GM23338 (cell line): ENCODE results near the gene C10orf71. TPM values are rescaled to one million over a fixed set of nuclear protein-coding genes. Genes with fewer than 3 reads are reported as not detected.

Experiments
- ATAC-seq: fragments of 200-7000 bp; cut with Tn5 transposase; 3 replicates; pipeline ENCODE4 v1.9.1; 2020
- DNase-seq: peaks from one replicate; pipeline ENCODE4 v3.0.0-alpha.2; 2015; ENCODE audit warnings: low spot score
- H2AFZ ChIP-seq: fragments of 200-600 bp; sonication (generic); 2 replicates; pipeline ENCODE4 v1.8.0; 2016; ENCODE audit warnings: antibody characterized with exemption, mild to moderate bottlenecking, moderate library complexity
- H3F3A ChIP-seq: fragments of 200-600 bp; sonication (generic); replicated peaks from 2 replicates; pipeline ENCODE4 v1.8.0; 2017; ENCODE audit warnings: antibody characterized with exemption, mixed run types, low read depth
- H3K27ac ChIP-seq: fragments of 200-600 bp; sonication (generic); 2 replicates; pipeline ENCODE4 v1.6.1; 2016; ENCODE audit warnings: low read depth
- H3K27me3 ChIP-seq: fragments of 200-600 bp; sonication (generic); 2 replicates; pipeline ENCODE4 v1.8.0; 2016; ENCODE audit warnings: mild to moderate bottlenecking, mixed run types, moderate library complexity; ENCODE audit not compliant: insufficient read depth
- H3K36me3 ChIP-seq: fragments of 200-600 bp; sonication (generic); 2 replicates; pipeline ENCODE4 v1.8.0; 2016; ENCODE audit warnings: mild to moderate bottlenecking; ENCODE audit not compliant: insufficient read depth
- H3K4me1 ChIP-seq: fragments of 200-600 bp; sonication (generic); 2 replicates; pipeline ENCODE4 v1.8.0; 2016; ENCODE audit warnings: mild to moderate bottlenecking, moderate library complexity; ENCODE audit not compliant: insufficient read depth
- H3K4me2 ChIP-seq: fragments of 200-600 bp; sonication (generic); 2 replicates; pipeline ENCODE4 v1.7.1; 2017; ENCODE audit warnings: mixed run types
- H3K4me3 ChIP-seq: fragments of 200-600 bp; sonication (generic); 2 replicates; pipeline ENCODE4 v1.6.1; 2016; ENCODE audit warnings: mixed run types
- H3K79me2 ChIP-seq: fragments of 200-600 bp; sonication (generic); replicated peaks from 2 replicates; pipeline ENCODE4 v1.8.0; 2017; ENCODE audit warnings: mild to moderate bottlenecking; ENCODE audit not compliant: insufficient read depth
- H3K9me2 ChIP-seq: fragments of 200-600 bp; sonication (generic); 2 replicates; pipeline ENCODE4 v1.8.0; 2017; ENCODE audit not compliant: insufficient read depth
- H4K20me1 ChIP-seq: fragments of 200-600 bp; sonication (generic); replicated peaks from 2 replicates; pipeline ENCODE4 v1.8.0; 2017; ENCODE audit warnings: mild to moderate bottlenecking; ENCODE audit not compliant: insufficient read depth
- H3K27ac Mint-ChIP-seq: 2 replicates; pipeline ENCODE4 v1.8.0; 2020; ENCODE audit warnings: inconsistent platforms, mild to moderate bottlenecking, moderate library complexity, mixed read lengths
- H3K27me3 Mint-ChIP-seq: 3 replicates; pipeline ENCODE4 v1.8.0; 2022; ENCODE audit warnings: low read depth, mild to moderate bottlenecking, moderate library complexity, mixed read lengths, inconsistent platforms; ENCODE audit not compliant: insufficient read depth, poor library complexity
- H3K36me3 Mint-ChIP-seq: 3 replicates; pipeline ENCODE4 v1.8.0; 2021; ENCODE audit warnings: low read depth, mild to moderate bottlenecking, inconsistent platforms, moderate library complexity, mixed read lengths
- H3K4me1 Mint-ChIP-seq: 3 replicates; pipeline ENCODE4 v1.8.0; 2020; ENCODE audit warnings: mild to moderate bottlenecking, inconsistent platforms, mixed read lengths
- H3K4me3 Mint-ChIP-seq: 3 replicates; pipeline ENCODE4 v1.8.0; 2021; ENCODE audit warnings: moderate library complexity, mild to moderate bottlenecking, inconsistent platforms, mixed read lengths
- H3K9me3 Mint-ChIP-seq: 3 replicates; pipeline ENCODE4 v1.8.0; 2020; ENCODE audit warnings: moderate library complexity, mild to moderate bottlenecking, inconsistent platforms, mixed read lengths
- CREB1 ChIP-seq: fragments of 250-450 bp; sonication (Bioruptor Pico); IDR thresholded peaks from 2 replicates; pipeline ENCODE4 v1.5.0; 2020; ENCODE audit warnings: low read depth, mild to moderate bottlenecking, moderate library complexity
- CTCF ChIP-seq, 2 experiments: fragments of 200-600 bp in 1 of 2; sonication (generic) in 1 of 2; conservative IDR thresholded peaks; 2 replicates each; pipeline versions ENCODE4 v1.5.1 to v1.6.1; 2016 to 2017; ENCODE audit warnings: antibody characterized with exemption in 2 of 2, low read depth in 2 of 2, mild to moderate bottlenecking in 2 of 2, moderate library complexity in 1 of 2
- ETS1 ChIP-seq: IDR thresholded peaks from 2 replicates; pipeline ENCODE4 v1.6.1; 2016; ENCODE audit warnings: antibody characterized with exemption
- EZH2 ChIP-seq: fragments of 200-600 bp; sonication (generic); IDR thresholded peaks from one replicate; pipeline ENCODE4 v1.8.0; 2017; ENCODE audit warnings: antibody characterized with exemption, mild to moderate bottlenecking, low read depth; ENCODE audit not compliant: unreplicated experiment
- EZH2phosphoT487 ChIP-seq: fragments of 200-600 bp; sonication (generic); IDR thresholded peaks from one replicate; pipeline ENCODE4 v1.8.1; 2018; ENCODE audit warnings: antibody characterized with exemption; ENCODE audit not compliant: unreplicated experiment
- JUNB ChIP-seq: IDR thresholded peaks from one replicate; pipeline ENCODE4 v1.6.1; 2016; ENCODE audit warnings: antibody characterized with exemption; ENCODE audit not compliant: unreplicated experiment
- NANOG ChIP-seq: IDR thresholded peaks from 2 replicates; pipeline ENCODE4 v1.6.1; 2016; ENCODE audit warnings: antibody characterized with exemption, borderline replicate concordance
- POLR2AphosphoS5 ChIP-seq: IDR thresholded peaks from 2 replicates; pipeline ENCODE4 v1.6.1; 2016; ENCODE audit warnings: antibody characterized with exemption, low read depth
- REST ChIP-seq: IDR thresholded peaks from one replicate; pipeline ENCODE4 v1.6.1; 2018; ENCODE audit warnings: antibody characterized with exemption; ENCODE audit not compliant: unreplicated experiment
- STAT1 ChIP-seq: IDR thresholded peaks from one replicate; pipeline ENCODE4 v1.6.1; 2016; ENCODE audit warnings: antibody characterized with exemption; ENCODE audit not compliant: unreplicated experiment
- ZNF114 ChIP-seq: fragments of 250-450 bp; sonication (Bioruptor Pico); IDR thresholded peaks from 2 replicates; pipeline ENCODE4 v1.5.0; 2020; ENCODE audit warnings: mild to moderate bottlenecking, moderate library complexity
- ZNF331 ChIP-seq: fragments of 250-450 bp; sonication (Bioruptor Pico); IDR thresholded peaks from 2 replicates; pipeline ENCODE4 v1.5.0; 2020; ENCODE audit warnings: low read depth, mild to moderate bottlenecking, moderate library complexity
- ZNF462 ChIP-seq: fragments of 250-450 bp; sonication (Bioruptor Pico); IDR thresholded peaks from 2 replicates; pipeline ENCODE4 v1.5.0; 2020; ENCODE audit warnings: mild to moderate bottlenecking, moderate library complexity
- polyA plus RNA-seq: library from polyadenylated mRNA; unstranded; fragments of >200 nt; fragmentation: Nextera tagmentation; extraction: Ambion mirVana; gene quantifications from 2 replicates; pipeline ENCODE4 v1.2.1, GENCODE V29; 2016
- total RNA-seq: library from RNA; depleted of rRNA; stranded (reverse); fragments of >200 nt; shearing (Covaris generic); gene quantifications from 2 replicates; pipeline ENCODE4 v1.2.3, GENCODE V29; 2014

C10orf71 gene
- total and polyA plus RNA-seq, 2 experiments from 2014 or later: not detected

- no peaks in the 10 kb centered on the region for H3K36me3 Mint-ChIP-seq
- H3K4me1 Mint-ChIP-seq: no peaks in the 10 kb centered on the region; the same call in 2 of the 3 replicates
- TF ChIP-seq EZH2 (no peak), JUNB (no peak), POLR2AphosphoS5 (no peak), ZNF331 (CRISPR knock-in tag) (no peak), ZNF462 (CRISPR knock-in tag) (no peak), REST (no peak), ZNF114 (no peak), EZH2phosphoT487 (no peak), CTCF (conservative IDR thresholded peaks at IDR 0.05; ENCODE audit: low read depth in 2 of 2) (no peak), CREB1 (CRISPR knock-in tag) (no peak), ETS1 (no peak), NANOG (no peak), STAT1 (no peak)
- Histone ChIP-seq H3K36me3 (no peaks in the 10 kb centered on the region), H3K9me2 (no peaks in the 10 kb centered on the region; the same call in 1 of the 2 replicates), H3K4me2 (no peak overlapping the region), H3K27me3 (no peaks in the 10 kb centered on the region), H3F3A (no peaks in the 10 kb centered on the region), H3K27ac (no peak overlapping the region), H4K20me1 (no peaks in the 10 kb centered on the region), H3K4me3 (no peak overlapping the region), H3K79me2 (no peaks in the 10 kb centered on the region), H2AFZ (no peak overlapping the region), H3K4me1 (no peaks in the 10 kb centered on the region)
- no peak overlapping the region for H3K4me3 Mint-ChIP-seq
- no peaks in the 10 kb centered on the region; the same call in 2 of the 3 replicates for H3K9me3 Mint-ChIP-seq
- ATAC-seq (no peak), DNase-seq (no peak)
- H3K27me3 Mint-ChIP-seq: peaks cover 10% of the 10 kb centered on the region
- H3K27ac Mint-ChIP-seq: no peak overlapping the region
Measured at GRCh38 chr10:49334964-49335363, 36.0 kb downstream of the C10orf71 start.
